HEK293 (cell line): ENCODE measurements around the gene NEU1.
"Not testable (repeated sequence)": the region's sequence is repeated elsewhere in the genome, so short reads cannot be mapped to it uniquely, and the experiment has no call there.

Experiments used
- TF ChIP-seq, protein P1 (sequence below): fragments of 450-650 bp; formaldehyde crosslinking; IDR thresholded peaks from 2 replicates; pipeline ENCODE4 v1.5.1; 2016; ENCODE audit warnings: missing biosample characterization, missing genetic modification characterization
- TF ChIP-seq, protein P2 (sequence below): fragments of 450-650 bp; formaldehyde crosslinking; IDR thresholded peaks from 2 replicates; pipeline ENCODE4 v1.5.1; 2017; ENCODE audit warnings: missing biosample characterization, mild to moderate bottlenecking, missing genetic modification characterization, moderate library complexity

DNA sequence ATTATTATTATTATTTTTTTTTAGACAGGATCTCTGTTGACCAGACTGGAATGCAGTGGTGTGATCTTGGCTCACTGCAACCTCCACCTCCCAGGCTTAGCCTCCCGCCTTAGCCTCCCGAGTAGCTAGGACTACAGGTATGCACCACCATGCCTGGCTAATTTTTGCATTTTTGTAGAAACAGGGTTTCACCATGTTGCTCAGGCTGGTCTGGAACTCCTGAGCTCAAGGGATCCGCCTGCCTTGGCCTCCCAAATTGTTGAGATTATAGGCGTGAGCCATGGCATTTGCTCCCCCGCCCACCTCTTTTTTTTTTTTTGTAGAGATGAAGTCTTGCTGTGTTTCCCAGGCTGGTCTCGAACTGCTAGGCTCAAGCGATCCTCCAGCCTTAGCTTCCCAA, 46.7 kb upstream of the NEU1 start:
- TF ChIP-seq, protein P1, sequence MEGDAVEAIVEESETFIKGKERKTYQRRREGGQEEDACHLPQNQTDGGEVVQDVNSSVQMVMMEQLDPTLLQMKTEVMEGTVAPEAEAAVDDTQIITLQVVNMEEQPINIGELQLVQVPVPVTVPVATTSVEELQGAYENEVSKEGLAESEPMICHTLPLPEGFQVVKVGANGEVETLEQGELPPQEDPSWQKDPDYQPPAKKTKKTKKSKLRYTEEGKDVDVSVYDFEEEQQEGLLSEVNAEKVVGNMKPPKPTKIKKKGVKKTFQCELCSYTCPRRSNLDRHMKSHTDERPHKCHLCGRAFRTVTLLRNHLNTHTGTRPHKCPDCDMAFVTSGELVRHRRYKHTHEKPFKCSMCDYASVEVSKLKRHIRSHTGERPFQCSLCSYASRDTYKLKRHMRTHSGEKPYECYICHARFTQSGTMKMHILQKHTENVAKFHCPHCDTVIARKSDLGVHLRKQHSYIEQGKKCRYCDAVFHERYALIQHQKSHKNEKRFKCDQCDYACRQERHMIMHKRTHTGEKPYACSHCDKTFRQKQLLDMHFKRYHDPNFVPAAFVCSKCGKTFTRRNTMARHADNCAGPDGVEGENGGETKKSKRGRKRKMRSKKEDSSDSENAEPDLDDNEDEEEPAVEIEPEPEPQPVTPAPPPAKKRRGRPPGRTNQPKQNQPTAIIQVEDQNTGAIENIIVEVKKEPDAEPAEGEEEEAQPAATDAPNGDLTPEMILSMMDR (tag by site-specific recombination) = not testable (repeated sequence)
- TF ChIP-seq, protein P2, sequence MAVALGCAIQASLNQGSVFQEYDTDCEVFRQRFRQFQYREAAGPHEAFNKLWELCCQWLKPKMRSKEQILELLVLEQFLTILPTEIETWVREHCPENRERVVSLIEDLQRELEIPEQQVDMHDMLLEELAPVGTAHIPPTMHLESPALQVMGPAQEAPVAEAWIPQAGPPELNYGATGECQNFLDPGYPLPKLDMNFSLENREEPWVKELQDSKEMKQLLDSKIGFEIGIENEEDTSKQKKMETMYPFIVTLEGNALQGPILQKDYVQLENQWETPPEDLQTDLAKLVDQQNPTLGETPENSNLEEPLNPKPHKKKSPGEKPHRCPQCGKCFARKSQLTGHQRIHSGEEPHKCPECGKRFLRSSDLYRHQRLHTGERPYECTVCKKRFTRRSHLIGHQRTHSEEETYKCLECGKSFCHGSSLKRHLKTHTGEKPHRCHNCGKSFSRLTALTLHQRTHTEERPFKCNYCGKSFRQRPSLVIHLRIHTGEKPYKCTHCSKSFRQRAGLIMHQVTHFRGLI (tag by site-specific recombination) = not testable (repeated sequence)
